ENCODE results near the gene TRIM65.
A peak's percentile ranks its signal among the peaks of the same experiment; 100 is the strongest.
"Not testable (repeated sequence)": the region's sequence is repeated elsewhere in the genome, so short reads cannot be mapped to it uniquely, and the experiment has no call there.

TRIM65 gene

DNA sequence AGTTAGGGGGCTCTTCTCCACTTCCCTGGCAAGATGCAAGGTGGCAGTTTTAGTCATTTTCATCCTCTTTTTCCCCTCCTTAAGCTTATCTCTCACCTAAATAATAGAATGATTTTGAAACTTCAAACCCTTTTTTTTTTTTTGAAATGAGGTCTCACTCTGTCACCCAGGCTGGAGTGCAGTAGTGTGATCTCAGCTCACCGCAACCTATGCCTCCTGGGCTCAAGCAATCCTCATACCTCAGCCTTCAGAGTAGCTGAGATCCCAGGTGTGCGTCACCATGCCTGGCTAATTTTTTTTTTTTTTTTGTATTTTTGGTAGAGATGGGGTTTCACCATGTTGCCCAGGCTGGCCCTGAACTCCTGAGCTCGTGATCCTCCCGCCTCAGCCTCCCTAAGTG, 31.9 kb downstream of the TRIM65 start:
- H4K20me1 ChIP-seq (ENCODE audit: insufficient read depth); H3K79me2 ChIP-seq (ENCODE audit: insufficient read depth, low read depth); H3K27me3 ChIP-seq (ENCODE audit: insufficient read depth, low read depth); H3K36me3 ChIP-seq (ENCODE audit: insufficient read depth); H3K4me3 ChIP-seq (IDR thresholded peaks at IDR 0.05; ENCODE audit: insufficient read depth, low read depth, low read length): not testable (repeated sequence)
- H3K4me2 ChIP-seq: peak overlapping the region; percentile 64
- peaks cover 57% of the 10 kb centered on the region for H3K4me1 ChIP-seq (ENCODE audit: low read depth, poor library complexity, severe bottlenecking)
- peak overlapping the region; percentile 39; the same call in 1 of the 2 replicates for H2AFZ ChIP-seq (ENCODE audit: low read depth)
- peak overlapping the region; percentile 96 for H3K27ac ChIP-seq
- H3K9ac ChIP-seq: peak overlapping the region; percentile 74

DNA sequence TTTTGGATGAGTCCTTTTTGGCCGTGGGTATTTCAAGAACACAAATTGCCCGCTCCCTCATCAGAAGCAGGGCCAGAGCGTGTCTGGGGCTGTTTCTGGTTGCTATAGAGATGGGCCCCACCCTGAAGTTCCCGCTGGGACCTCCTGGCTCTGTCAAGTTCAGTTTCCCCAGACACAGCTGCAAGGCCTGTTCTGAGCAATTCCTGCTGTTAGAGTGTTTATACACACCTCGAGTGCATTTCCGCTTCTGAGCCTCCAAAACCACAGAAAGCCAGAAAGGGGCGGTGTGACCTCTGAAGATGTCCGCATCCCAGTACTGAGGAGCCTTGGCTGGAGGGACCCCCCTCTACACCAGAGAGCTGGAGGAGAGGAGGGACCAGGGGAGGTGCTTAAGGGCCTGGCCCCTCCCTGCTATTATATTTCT, 32.3 kb downstream of the TRIM65 start:
- H3K4me2 ChIP-seq: peak overlapping the region; percentile 64
- no peaks in the 10 kb centered on the region for H3K36me3 ChIP-seq (ENCODE audit: insufficient read depth)
- H3K4me1 ChIP-seq (ENCODE audit: low read depth, poor library complexity, severe bottlenecking): peaks cover 57% of the 10 kb centered on the region
- H4K20me1 ChIP-seq (ENCODE audit: insufficient read depth): no peaks in the 10 kb centered on the region
- no peaks in the 10 kb centered on the region for H3K27me3 ChIP-seq (ENCODE audit: insufficient read depth, low read depth)
- peak overlapping the region; percentile 39; the same call in 1 of the 2 replicates for H2AFZ ChIP-seq (ENCODE audit: low read depth)
- H3K79me2 ChIP-seq (ENCODE audit: insufficient read depth, low read depth): no peaks in the 10 kb centered on the region
- peak overlapping the region; percentile 74 for H3K9ac ChIP-seq
- peak overlapping the region; percentile 96 for H3K27ac ChIP-seq
- no peak overlapping the region for H3K4me3 ChIP-seq (IDR thresholded peaks at IDR 0.05; ENCODE audit: insufficient read depth, low read depth, low read length)
- TF ChIP-seq, protein P1, sequence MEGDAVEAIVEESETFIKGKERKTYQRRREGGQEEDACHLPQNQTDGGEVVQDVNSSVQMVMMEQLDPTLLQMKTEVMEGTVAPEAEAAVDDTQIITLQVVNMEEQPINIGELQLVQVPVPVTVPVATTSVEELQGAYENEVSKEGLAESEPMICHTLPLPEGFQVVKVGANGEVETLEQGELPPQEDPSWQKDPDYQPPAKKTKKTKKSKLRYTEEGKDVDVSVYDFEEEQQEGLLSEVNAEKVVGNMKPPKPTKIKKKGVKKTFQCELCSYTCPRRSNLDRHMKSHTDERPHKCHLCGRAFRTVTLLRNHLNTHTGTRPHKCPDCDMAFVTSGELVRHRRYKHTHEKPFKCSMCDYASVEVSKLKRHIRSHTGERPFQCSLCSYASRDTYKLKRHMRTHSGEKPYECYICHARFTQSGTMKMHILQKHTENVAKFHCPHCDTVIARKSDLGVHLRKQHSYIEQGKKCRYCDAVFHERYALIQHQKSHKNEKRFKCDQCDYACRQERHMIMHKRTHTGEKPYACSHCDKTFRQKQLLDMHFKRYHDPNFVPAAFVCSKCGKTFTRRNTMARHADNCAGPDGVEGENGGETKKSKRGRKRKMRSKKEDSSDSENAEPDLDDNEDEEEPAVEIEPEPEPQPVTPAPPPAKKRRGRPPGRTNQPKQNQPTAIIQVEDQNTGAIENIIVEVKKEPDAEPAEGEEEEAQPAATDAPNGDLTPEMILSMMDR (conservative IDR thresholded peaks at IDR 0.05; ENCODE audit: low read depth, low read length): no peak

DNA sequence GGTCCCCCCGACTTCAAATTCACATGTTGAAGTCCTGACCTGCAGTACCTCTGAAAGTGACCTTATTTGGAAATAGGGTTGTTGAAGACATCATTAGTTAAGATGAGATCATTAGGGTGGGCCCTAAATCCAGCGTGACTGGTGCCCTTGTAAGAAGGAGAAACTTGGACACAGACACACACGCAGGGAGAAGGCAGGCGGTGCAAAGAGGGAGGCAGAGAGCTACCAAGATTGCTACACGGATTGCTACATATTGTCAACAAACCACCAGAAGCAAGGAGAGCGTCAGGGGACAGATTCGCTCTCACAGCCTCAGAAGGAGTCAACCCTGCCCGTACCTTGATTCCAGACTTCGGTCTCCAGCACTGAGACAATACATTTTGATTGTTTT, 34.8 kb downstream of the TRIM65 start:
- no peaks in the 10 kb centered on the region for H3K27me3 ChIP-seq (ENCODE audit: insufficient read depth, low read depth)
- H3K9ac ChIP-seq: no peak overlapping the region
- H3K4me2 ChIP-seq: no peak overlapping the region
- peaks cover 56% of the 10 kb centered on the region for H3K4me1 ChIP-seq (ENCODE audit: low read depth, poor library complexity, severe bottlenecking)
- peak overlapping the region; percentile 34; the same call in 1 of the 2 replicates for H2AFZ ChIP-seq (ENCODE audit: low read depth)
- H3K4me3 ChIP-seq (IDR thresholded peaks at IDR 0.05; ENCODE audit: insufficient read depth, low read depth, low read length): no peak overlapping the region
- peak overlapping the region; percentile 12; the same call in 1 of the 2 replicates for H3K27ac ChIP-seq
- no peaks in the 10 kb centered on the region for H4K20me1 ChIP-seq (ENCODE audit: insufficient read depth)
- TF ChIP-seq, protein P1 (conservative IDR thresholded peaks at IDR 0.05; ENCODE audit: low read depth, low read length): no peak
- H3K36me3 ChIP-seq (ENCODE audit: insufficient read depth): no peaks in the 10 kb centered on the region
- no peaks in the 10 kb centered on the region for H3K79me2 ChIP-seq (ENCODE audit: insufficient read depth, low read depth)

DNA sequence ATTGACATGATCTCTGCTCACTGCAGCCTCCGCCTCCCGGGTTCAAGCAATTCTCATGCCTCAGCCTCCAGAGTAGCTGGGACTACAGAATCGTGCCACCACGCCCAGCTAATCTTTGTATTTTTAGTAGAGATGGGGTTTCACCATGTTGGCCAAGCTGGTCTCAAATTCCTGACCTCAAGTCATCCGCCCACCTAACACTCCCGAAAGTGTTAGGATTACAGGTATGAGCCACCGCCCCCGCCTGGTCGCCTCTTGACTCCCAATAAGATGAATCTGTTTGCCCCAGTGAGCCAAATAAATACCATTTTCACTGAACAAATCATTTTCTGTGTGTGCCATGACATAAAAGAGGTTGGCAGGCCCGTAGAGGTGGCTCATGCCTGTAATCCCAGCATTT, 37.4 kb downstream of the TRIM65 start:
- H3K36me3 ChIP-seq (ENCODE audit: insufficient read depth); H3K9ac ChIP-seq; H3K4me2 ChIP-seq; H3K27ac ChIP-seq; H2AFZ ChIP-seq (ENCODE audit: low read depth); H3K79me2 ChIP-seq (ENCODE audit: insufficient read depth, low read depth); H3K27me3 ChIP-seq (ENCODE audit: insufficient read depth, low read depth); H3K4me3 ChIP-seq (IDR thresholded peaks at IDR 0.05; ENCODE audit: insufficient read depth, low read depth, low read length); H4K20me1 ChIP-seq (ENCODE audit: insufficient read depth): not testable (repeated sequence)
- H3K4me1 ChIP-seq (ENCODE audit: low read depth, poor library complexity, severe bottlenecking): peaks cover 42% of the 10 kb centered on the region

DNA sequence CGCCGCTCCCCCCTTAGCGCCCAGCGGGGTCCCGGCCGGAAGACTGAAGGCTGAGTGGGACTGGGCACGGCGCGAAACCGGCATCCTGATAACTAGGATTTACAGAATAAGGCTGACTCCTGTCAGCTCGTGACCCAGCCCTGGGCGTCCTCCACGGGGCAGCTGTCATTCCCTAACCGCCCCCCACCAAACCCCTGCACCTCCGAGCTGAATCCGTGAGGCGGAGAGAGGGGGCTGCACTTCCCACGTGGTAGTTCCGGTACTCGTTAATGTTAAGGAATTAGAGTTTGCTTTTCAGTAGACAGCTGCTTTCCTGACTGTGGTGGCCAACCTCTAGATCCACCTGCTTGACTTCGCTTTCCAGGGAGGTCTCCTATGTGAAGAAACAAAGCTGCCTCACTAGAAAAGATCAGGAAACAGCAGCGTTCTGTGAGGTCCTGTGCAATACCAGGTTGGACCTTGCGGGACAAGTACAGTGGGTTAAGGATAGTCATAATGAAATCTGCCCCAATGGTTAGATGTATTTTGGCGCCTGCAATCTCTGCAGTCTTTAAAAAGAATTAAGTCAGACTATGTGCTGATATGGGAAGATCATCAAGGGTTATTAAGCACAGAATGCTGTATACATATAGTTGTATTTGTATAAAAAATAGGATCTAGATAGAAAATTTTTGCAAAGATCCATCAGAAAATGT, 40.5 kb downstream of the TRIM65 start:
- no peaks in the 10 kb centered on the region for H3K27me3 ChIP-seq (ENCODE audit: insufficient read depth, low read depth)
- peak overlapping the region; percentile 93 for H3K4me2 ChIP-seq
- TF ChIP-seq, protein P1 (conservative IDR thresholded peaks at IDR 0.05; ENCODE audit: low read depth, low read length): no peak; the same call in none of the 2 replicates
- H3K79me2 ChIP-seq (ENCODE audit: insufficient read depth, low read depth): peaks cover 7% of the 10 kb centered on the region; the same call in 1 of the 2 replicates
- H3K27ac ChIP-seq: peak overlapping the region; percentile 79
- no peaks in the 10 kb centered on the region for H3K36me3 ChIP-seq (ENCODE audit: insufficient read depth)
- no peak overlapping the region for H3K4me3 ChIP-seq (IDR thresholded peaks at IDR 0.05; ENCODE audit: insufficient read depth, low read depth, low read length)
- peaks cover 19% of the 10 kb centered on the region for H3K4me1 ChIP-seq (ENCODE audit: low read depth, poor library complexity, severe bottlenecking)
- H2AFZ ChIP-seq (ENCODE audit: low read depth): peak overlapping the region; percentile 73
- H4K20me1 ChIP-seq (ENCODE audit: insufficient read depth): no peaks in the 10 kb centered on the region
- peak overlapping the region; percentile 79 for H3K9ac ChIP-seq

All from KMS-11 (cell line).